Body of pancreas (tissue), 4 donors: ENCODE data around the gene MSI2.

Source experiments
- POLR2A ChIP-seq, 3 donors: fragments of 450-650 bp; IDR thresholded peaks; one replicate each; pipeline ENCODE4 v1.6.1; 2016; ENCODE audit warnings: antibody characterized with exemption in 3 of 3, mild to moderate bottlenecking in 2 of 3
- TF ChIP-seq, protein P1 (sequence below), 7 experiments: fragments of 450-650 bp in 4 of 7; fragments of 200-600 bp in 3 of 7; sonication (generic) in 3 of 7; IDR thresholded peaks; one replicate each; pipeline ENCODE4 v1.5.1; 2016 to 2019; ENCODE audit warnings: antibody characterized with exemption in 7 of 7

DNA sequence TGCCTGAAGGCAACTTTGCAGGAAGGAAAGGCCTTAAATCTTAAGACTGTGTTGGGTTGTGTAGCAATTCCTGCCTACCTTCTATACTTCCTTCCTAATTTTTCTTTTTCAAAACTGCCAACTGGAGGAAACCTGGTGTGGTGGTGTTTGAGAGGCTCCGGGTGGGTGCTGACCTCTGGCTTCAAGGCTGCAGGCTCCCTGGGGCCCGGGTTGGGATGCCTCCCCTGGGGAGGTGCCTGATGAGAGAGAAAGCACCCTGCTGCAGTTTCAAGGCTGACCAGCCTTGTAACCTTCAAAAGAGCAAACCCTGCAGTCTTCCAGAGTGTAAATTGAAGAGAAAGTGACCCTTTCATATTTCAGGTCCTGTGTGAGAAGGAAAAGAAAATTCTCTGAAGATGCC is 55.9 kb downstream of the MSI2 start:
- TF ChIP-seq, protein P1, sequence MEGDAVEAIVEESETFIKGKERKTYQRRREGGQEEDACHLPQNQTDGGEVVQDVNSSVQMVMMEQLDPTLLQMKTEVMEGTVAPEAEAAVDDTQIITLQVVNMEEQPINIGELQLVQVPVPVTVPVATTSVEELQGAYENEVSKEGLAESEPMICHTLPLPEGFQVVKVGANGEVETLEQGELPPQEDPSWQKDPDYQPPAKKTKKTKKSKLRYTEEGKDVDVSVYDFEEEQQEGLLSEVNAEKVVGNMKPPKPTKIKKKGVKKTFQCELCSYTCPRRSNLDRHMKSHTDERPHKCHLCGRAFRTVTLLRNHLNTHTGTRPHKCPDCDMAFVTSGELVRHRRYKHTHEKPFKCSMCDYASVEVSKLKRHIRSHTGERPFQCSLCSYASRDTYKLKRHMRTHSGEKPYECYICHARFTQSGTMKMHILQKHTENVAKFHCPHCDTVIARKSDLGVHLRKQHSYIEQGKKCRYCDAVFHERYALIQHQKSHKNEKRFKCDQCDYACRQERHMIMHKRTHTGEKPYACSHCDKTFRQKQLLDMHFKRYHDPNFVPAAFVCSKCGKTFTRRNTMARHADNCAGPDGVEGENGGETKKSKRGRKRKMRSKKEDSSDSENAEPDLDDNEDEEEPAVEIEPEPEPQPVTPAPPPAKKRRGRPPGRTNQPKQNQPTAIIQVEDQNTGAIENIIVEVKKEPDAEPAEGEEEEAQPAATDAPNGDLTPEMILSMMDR (IDR thresholded peaks at IDR 0.05) = no peak
- TF ChIP-seq POLR2A (IDR thresholded peaks at IDR 0.05) = no peak
